PC-9 (cell line): ENCODE data around the gene OR6C65.

Experiments used
- CTCF ChIP-seq: fragments of 200-600 bp; sonication (generic); conservative IDR thresholded peaks from 2 replicates; pipeline ENCODE4 v1.6.1; 2017; ENCODE audit warnings: mixed run types, antibody characterized with exemption, mild to moderate bottlenecking, moderate library complexity
- EZH2 ChIP-seq: fragments of 200-600 bp; sonication (generic); IDR thresholded peaks from 2 replicates; pipeline ENCODE4 v1.8.0; 2017; ENCODE audit warnings: antibody characterized with exemption, low read depth

- no peak for TF ChIP-seq CTCF
- no peak for TF ChIP-seq EZH2
Observed at GRCh38 chr12:55428331-55429243, 28.3 kb downstream of the OR6C65 start.
